IMR-90 (cell line): ENCODE data around the gene SURF1. TPM values are rescaled to one million over a fixed set of nuclear protein-coding genes. Genes with fewer than 3 reads are reported as not detected.

Source experiments
- ATAC-seq: fragments of 200-7000 bp; cut with Tn5 transposase; 2 replicates; pipeline ENCODE4 v1.9.1; 2020; ENCODE audit warnings: low read depth, mild to moderate bottlenecking, moderate library complexity
- BruUV-seq: library from RNA; stranded (reverse); fragments of 400-500 nt; replicated peaks from 2 replicates; lab custom pipeline; 2021; lab: Mats Ljungman, UMichigan
- CTCF ChIA-PET: fragments of 300-600 bp; formaldehyde crosslinking; extraction: SDS; loops from one replicate; lab custom pipeline; 2021; ENCODE audit warnings: antibody characterized with exemption; lab: Yijun Ruan, JAX
- POLR2A ChIA-PET: fragments of 300-600 bp; sonication (Branson Sonifier 250); formaldehyde crosslinking; loops from one replicate; lab custom pipeline; 2022; ENCODE audit warnings: antibody characterized with exemption; ENCODE audit not compliant: unreplicated experiment; lab: Charles Lee
- DNase-seq: peaks from one replicate; pipeline ENCODE4 v3.0.0; 2013
- H2AFZ ChIP-seq: replicated peaks from 2 replicates; pipeline ENCODE3; 2013; ENCODE audit warnings: low read length, mild to moderate bottlenecking; ENCODE audit not compliant: poor library complexity
- H2AK5ac ChIP-seq: 2 replicates; pipeline ENCODE4 v1.6.1; 2013; ENCODE audit warnings: low read depth, low read length, inconsistent platforms
- H2AK9ac ChIP-seq: replicated peaks from 2 replicates; pipeline ENCODE3; 2013; ENCODE audit warnings: mild to moderate bottlenecking, low read depth, low read length, moderate library complexity; ENCODE audit not compliant: poor library complexity
- H2BK120ac ChIP-seq: 2 replicates; pipeline ENCODE4 v1.6.1; 2013; ENCODE audit warnings: low read depth, low read length, inconsistent platforms
- H2BK15ac ChIP-seq: 3 replicates; pipeline ENCODE4 v1.6.1; 2013; ENCODE audit warnings: low read depth, low read length, inconsistent platforms
- H2BK20ac ChIP-seq: 2 replicates; pipeline ENCODE4 v1.6.1; 2013; ENCODE audit warnings: low read depth, mild to moderate bottlenecking, inconsistent platforms, low read length, moderate library complexity
- H2BK5ac ChIP-seq: 2 replicates; pipeline ENCODE4 v1.6.1; 2013; ENCODE audit warnings: mild to moderate bottlenecking, low read depth, low read length, inconsistent platforms; ENCODE audit not compliant: poor library complexity, severe bottlenecking
- H3K14ac ChIP-seq: replicated peaks from 2 replicates; pipeline ENCODE4 v1.6.1; 2013; ENCODE audit warnings: low read depth, low read length, inconsistent platforms
- H3K18ac ChIP-seq: 2 replicates; pipeline ENCODE4 v1.6.1; 2013; ENCODE audit warnings: low read depth, low read length, control low read depth
- H3K23ac ChIP-seq: 2 replicates; pipeline ENCODE4 v1.6.1; 2013; ENCODE audit warnings: low read depth, low read length, inconsistent platforms
- H3K27ac ChIP-seq: 2 replicates; pipeline ENCODE4 v1.5.1; 2013; ENCODE audit warnings: mild to moderate bottlenecking, control low read depth, low read length; ENCODE audit not compliant: insufficient read depth
- H3K27me3 ChIP-seq: 2 replicates; pipeline ENCODE4 v1.6.1; 2013; ENCODE audit warnings: low read length; ENCODE audit not compliant: control insufficient read depth, insufficient read depth
- H3K36me3 ChIP-seq: 2 replicates; pipeline ENCODE4 v1.6.1; 2013; ENCODE audit warnings: low read length, mixed read lengths; ENCODE audit not compliant: control insufficient read depth, insufficient read depth
- H3K4ac ChIP-seq: 2 replicates; pipeline ENCODE4 v1.6.1; 2013; ENCODE audit warnings: low read depth, low read length, inconsistent platforms
- H3K4me1 ChIP-seq: 2 replicates; pipeline ENCODE4 v1.6.1; 2013; ENCODE audit warnings: low read length, mixed read lengths; ENCODE audit not compliant: control insufficient read depth, insufficient read depth
- H3K4me2 ChIP-seq: 2 replicates; pipeline ENCODE4 v1.6.1; 2013; ENCODE audit warnings: low read depth, mild to moderate bottlenecking, control low read depth, low read length, moderate library complexity
- H3K4me3 ChIP-seq: 2 replicates; pipeline ENCODE4 v1.5.1; 2013; ENCODE audit warnings: low read depth, mild to moderate bottlenecking, control low read depth, low read length, moderate library complexity; ENCODE audit not compliant: insufficient read depth
- H3K56ac ChIP-seq: 2 replicates; pipeline ENCODE4 v1.6.1; 2013; ENCODE audit warnings: low read length, inconsistent platforms; ENCODE audit not compliant: insufficient read depth; ENCODE audit errors: extremely low read depth
- H3K79me1 ChIP-seq, 2 experiments: 2 replicates each; pipeline ENCODE4 v1.6.1; 2013; ENCODE audit warnings: low read length in 2 of 2, inconsistent platforms in 1 of 2, low read depth in 1 of 2
- H3K9ac ChIP-seq: 2 replicates; pipeline ENCODE4 v1.6.1; 2013; ENCODE audit warnings: low read depth, low read length, control low read depth
- H3K9me1 ChIP-seq: 2 replicates; pipeline ENCODE4 v1.6.1; 2013; ENCODE audit warnings: low read length, inconsistent platforms; ENCODE audit not compliant: insufficient read depth
- H3K9me3 ChIP-seq: 2 replicates; pipeline ENCODE4 v1.6.1; 2013; ENCODE audit warnings: low read length; ENCODE audit not compliant: control insufficient read depth, insufficient read depth
- H4K20me1 ChIP-seq: 2 replicates; pipeline ENCODE4 v1.6.1; 2013; ENCODE audit warnings: low read length, inconsistent platforms; ENCODE audit not compliant: insufficient read depth
- H4K5ac ChIP-seq: 2 replicates; pipeline ENCODE4 v1.6.1; 2013; ENCODE audit warnings: mild to moderate bottlenecking, low read depth, low read length, control low read depth
- H4K8ac ChIP-seq, 2 experiments: 2 replicates each; pipeline ENCODE4 v1.6.1; 2013; ENCODE audit warnings: low read depth in 2 of 2, low read length in 2 of 2, control low read depth in 1 of 2, inconsistent platforms in 1 of 2
- H4K91ac ChIP-seq: 2 replicates; pipeline ENCODE4 v1.6.1; 2013; ENCODE audit warnings: low read depth, low read length, inconsistent platforms; ENCODE audit not compliant: insufficient read depth
- BHLHE40 ChIP-seq: fragments of 150-350 bp; IDR thresholded peaks from 2 replicates; pipeline ENCODE4 v1.6.1; 2016; ENCODE audit warnings: mild to moderate bottlenecking, low read depth, low read length
- CEBPB ChIP-seq: IDR thresholded peaks from 2 replicates; pipeline ENCODE4 v1.6.1; 2012; ENCODE audit warnings: low read depth, low read length, improper control_type of control experiment
- CHD1 ChIP-seq: IDR thresholded peaks from 2 replicates; pipeline ENCODE4 v1.6.1; 2012; ENCODE audit warnings: low read depth, low read length, improper control_type of control experiment
- FOS ChIP-seq: fragments of 150-350 bp; IDR thresholded peaks from 2 replicates; pipeline ENCODE4 v1.6.1; 2016; ENCODE audit warnings: low read depth, low read length
- MAFK ChIP-seq: IDR thresholded peaks from 2 replicates; pipeline ENCODE4 v1.6.1; 2012; ENCODE audit warnings: low read depth, low read length, improper control_type of control experiment
- MAZ ChIP-seq: IDR thresholded peaks from 2 replicates; pipeline ENCODE4 v1.6.1; 2012; ENCODE audit warnings: low read depth, mild to moderate bottlenecking, low read length, improper control_type of control experiment, moderate library complexity, borderline replicate concordance
- MXI1 ChIP-seq: IDR thresholded peaks from 2 replicates; pipeline ENCODE4 v1.6.1; 2012; ENCODE audit warnings: low read depth, mild to moderate bottlenecking, low read length, moderate library complexity, borderline replicate concordance
- NFE2L2 ChIP-seq: fragments of 150-350 bp; IDR thresholded peaks from 2 replicates; pipeline ENCODE4 v1.6.1; 2016; ENCODE audit warnings: low read depth, mild to moderate bottlenecking, low read length
- POLR2A ChIP-seq: IDR thresholded peaks from 2 replicates; pipeline ENCODE4 v1.6.1; 2012; ENCODE audit warnings: mild to moderate bottlenecking, low read depth, low read length
- RAD21 ChIP-seq: IDR thresholded peaks from 2 replicates; pipeline ENCODE4 v1.6.1; 2012; ENCODE audit warnings: low read length, improper control_type of control experiment
- RCOR1 ChIP-seq: IDR thresholded peaks from 2 replicates; pipeline ENCODE4 v1.6.1; 2012; ENCODE audit warnings: mild to moderate bottlenecking, low read length, improper control_type of control experiment; ENCODE audit not compliant: insufficient replicate concordance
- RFX5 ChIP-seq: IDR thresholded peaks from 2 replicates; pipeline ENCODE4 v1.8.0; 2012; ENCODE audit warnings: low read depth, mild to moderate bottlenecking, low read length, moderate library complexity
- SMC3 ChIP-seq: fragments of 150-350 bp; IDR thresholded peaks from 2 replicates; pipeline ENCODE4 v1.6.1; 2016; ENCODE audit warnings: low read depth, mild to moderate bottlenecking, antibody characterized with exemption, low read length, moderate library complexity
- WGBS, 2 experiments: methylation state at CpG; one replicate each; pipeline versions ENCODE4 v1.1.5 to v1.1.7; 2013; ENCODE audit warnings: missing lambda C conversion rate in 2 of 2; ENCODE audit not compliant: insufficient read length in 1 of 2; ENCODE audit errors: extremely low coverage in 2 of 2; 5-methylcytosine and 5-hydroxymethylcytosine counted together
- dilution Hi-C: fragments of 300-500 bp; cut with HindIII; formaldehyde crosslinking; loops from one replicate; pipeline ENCODE4 v1.14.3; 2018; ENCODE audit warnings: low sequenced_read_pairs; ENCODE audit not compliant: unreplicated experiment
- in situ Hi-C: fragments of 300-500 bp; cut with MboI; formaldehyde crosslinking; loops from 3 replicates; pipeline ENCODE4 v1.14.3; 2019; ENCODE audit warnings: low sequenced_read_pairs, inconsistent platforms, mixed read lengths
- intact Hi-C: fragments of 100-400 bp; cut with micrococcal nuclease; formaldehyde crosslinking; loops from 2 replicates; pipeline ENCODE4 v1.10.0; 2022
- polyA plus RNA-seq, 3 experiments: library from polyadenylated mRNA; depleted of rRNA; stranded (reverse); fragments of >200 nt; gene quantifications; 2 replicates each; pipeline ENCODE4 v1.2.3, GENCODE V29; 2012; ENCODE audit warnings: low replicate concordance in 1 of 3
- total RNA-seq: library from RNA; depleted of rRNA; stranded (reverse); fragments of >200 nt; gene quantifications from 2 replicates; pipeline ENCODE4 v1.2.3, GENCODE V29; 2012
- TF ChIP-seq, protein P1 (sequence below): fragments of 150-350 bp; IDR thresholded peaks from 2 replicates; pipeline ENCODE4 v1.6.1; 2017; ENCODE audit warnings: mild to moderate bottlenecking, antibody characterized with exemption, low read length, low read depth
- TF ChIP-seq, protein P2 (sequence below): fragments of 150-350 bp; IDR thresholded peaks from 2 replicates; pipeline ENCODE4 v1.6.1; 2016; ENCODE audit warnings: low read depth, mild to moderate bottlenecking, low read length, moderate library complexity, borderline replicate concordance
- TF ChIP-seq, protein P3 (sequence below): conservative IDR thresholded peaks from 2 replicates; pipeline ENCODE4 v1.5.1; 2012; ENCODE audit warnings: mild to moderate bottlenecking, low read depth, low read length, improper control_type of control experiment

SURF1 gene
- total and polyA plus RNA-seq, 2 of the 4 experiments (the other 2 are of a cell fraction) = 15.1 to 24.5 TPM

DNA sequence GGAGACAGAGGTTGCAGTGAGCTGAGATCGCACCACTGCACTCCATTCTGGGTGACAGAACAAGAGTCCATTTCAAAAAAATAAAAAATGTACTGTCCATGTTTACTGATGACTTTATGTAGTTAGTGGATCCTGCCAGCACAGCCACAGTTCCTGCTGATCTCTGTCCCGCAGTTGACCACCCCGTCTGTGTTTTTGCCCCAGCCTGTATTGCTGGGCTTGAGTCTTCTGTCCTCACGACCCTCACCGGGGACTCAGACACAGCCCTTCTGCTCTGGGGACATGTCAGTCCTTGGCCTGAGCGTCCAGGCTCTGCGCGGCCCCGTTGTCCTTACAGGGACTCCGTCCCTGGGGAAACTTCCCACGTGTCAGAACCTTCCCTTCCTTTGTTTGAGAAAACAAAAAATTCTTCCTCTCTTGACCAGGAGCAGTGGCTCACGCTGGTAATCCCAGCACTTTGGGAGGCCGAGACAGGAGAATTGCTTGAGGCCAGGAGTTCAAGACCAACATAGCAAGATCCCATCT, 34.8 kb downstream of the SURF1 start:
- Histone ChIP-seq H3K79me1 (no peaks in the 10 kb centered on the region), H2AK9ac (no peak overlapping the region), H3K9me3 (no peaks in the 10 kb centered on the region), H2AFZ (no peak overlapping the region), H3K4me2 (no peak overlapping the region), H3K27ac (no peak overlapping the region), H2BK120ac (no peak overlapping the region), H3K4me3 (no peak overlapping the region), H3K9me1 (no peaks in the 10 kb centered on the region), H2AK5ac (no peak overlapping the region), H3K36me3 (no peaks in the 10 kb centered on the region), H3K23ac (no peak overlapping the region), H3K14ac (no peak overlapping the region), H3K9ac (no peak overlapping the region), H2BK15ac (no peak overlapping the region), H3K18ac (no peak overlapping the region), H4K91ac (no peak overlapping the region), H4K20me1 (no peaks in the 10 kb centered on the region), H4K5ac (no peak overlapping the region), H4K8ac (no peak overlapping the region), H2BK20ac (no peak overlapping the region), H3K56ac (no peak overlapping the region), H2BK5ac (no peak overlapping the region), H3K4me1 (no peaks in the 10 kb centered on the region), H3K4ac (no peak overlapping the region), H3K27me3 (peaks cover 21% of the 10 kb centered on the region)
- DNase-seq (no peak), ATAC-seq (no peak)
- 97% methylated on average over 7 of the region's 13 CpGs; no CpG with 5 or more reads in 1 of the 2 experiments for WGBS, 2 experiments
- TF ChIP-seq MAFK (no peak), BHLHE40 (no peak), CHD1 (no peak), NFE2L2 (no peak), RFX5 (no peak), SMC3 (no peak), FOS (no peak), MXI1 (no peak), RAD21 (no peak), CEBPB (no peak), POLR2A (no peak), MAZ (no peak), RCOR1 (no peak)
- TF ChIP-seq, protein P1, sequence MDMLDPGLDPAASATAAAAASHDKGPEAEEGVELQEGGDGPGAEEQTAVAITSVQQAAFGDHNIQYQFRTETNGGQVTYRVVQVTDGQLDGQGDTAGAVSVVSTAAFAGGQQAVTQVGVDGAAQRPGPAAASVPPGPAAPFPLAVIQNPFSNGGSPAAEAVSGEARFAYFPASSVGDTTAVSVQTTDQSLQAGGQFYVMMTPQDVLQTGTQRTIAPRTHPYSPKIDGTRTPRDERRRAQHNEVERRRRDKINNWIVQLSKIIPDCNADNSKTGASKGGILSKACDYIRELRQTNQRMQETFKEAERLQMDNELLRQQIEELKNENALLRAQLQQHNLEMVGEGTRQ = no peak
- TF ChIP-seq, protein P2, sequence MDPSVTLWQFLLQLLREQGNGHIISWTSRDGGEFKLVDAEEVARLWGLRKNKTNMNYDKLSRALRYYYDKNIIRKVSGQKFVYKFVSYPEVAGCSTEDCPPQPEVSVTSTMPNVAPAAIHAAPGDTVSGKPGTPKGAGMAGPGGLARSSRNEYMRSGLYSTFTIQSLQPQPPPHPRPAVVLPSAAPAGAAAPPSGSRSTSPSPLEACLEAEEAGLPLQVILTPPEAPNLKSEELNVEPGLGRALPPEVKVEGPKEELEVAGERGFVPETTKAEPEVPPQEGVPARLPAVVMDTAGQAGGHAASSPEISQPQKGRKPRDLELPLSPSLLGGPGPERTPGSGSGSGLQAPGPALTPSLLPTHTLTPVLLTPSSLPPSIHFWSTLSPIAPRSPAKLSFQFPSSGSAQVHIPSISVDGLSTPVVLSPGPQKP = no peak
- TF ChIP-seq, protein P3, sequence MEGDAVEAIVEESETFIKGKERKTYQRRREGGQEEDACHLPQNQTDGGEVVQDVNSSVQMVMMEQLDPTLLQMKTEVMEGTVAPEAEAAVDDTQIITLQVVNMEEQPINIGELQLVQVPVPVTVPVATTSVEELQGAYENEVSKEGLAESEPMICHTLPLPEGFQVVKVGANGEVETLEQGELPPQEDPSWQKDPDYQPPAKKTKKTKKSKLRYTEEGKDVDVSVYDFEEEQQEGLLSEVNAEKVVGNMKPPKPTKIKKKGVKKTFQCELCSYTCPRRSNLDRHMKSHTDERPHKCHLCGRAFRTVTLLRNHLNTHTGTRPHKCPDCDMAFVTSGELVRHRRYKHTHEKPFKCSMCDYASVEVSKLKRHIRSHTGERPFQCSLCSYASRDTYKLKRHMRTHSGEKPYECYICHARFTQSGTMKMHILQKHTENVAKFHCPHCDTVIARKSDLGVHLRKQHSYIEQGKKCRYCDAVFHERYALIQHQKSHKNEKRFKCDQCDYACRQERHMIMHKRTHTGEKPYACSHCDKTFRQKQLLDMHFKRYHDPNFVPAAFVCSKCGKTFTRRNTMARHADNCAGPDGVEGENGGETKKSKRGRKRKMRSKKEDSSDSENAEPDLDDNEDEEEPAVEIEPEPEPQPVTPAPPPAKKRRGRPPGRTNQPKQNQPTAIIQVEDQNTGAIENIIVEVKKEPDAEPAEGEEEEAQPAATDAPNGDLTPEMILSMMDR = no peak
- intact Hi-C loops (no loop called here), in situ Hi-C loops (no loop called here), dilution Hi-C loops (no loop called here)
- CTCF ChIA-PET = no interaction called here
- no TSS peak for BruUV-seq
- POLR2A ChIA-PET = no interaction called here
